IPS-15b (cell line): Measurements from ENCODE around the gene TMEM183A.
A peak's percentile ranks its signal among the peaks of the same experiment; 100 is the strongest.

Experiments used
- H3K27me3 ChIP-seq: one replicate; pipeline ENCODE4 v1.6.1; 2013; ENCODE audit warnings: low read length; ENCODE audit not compliant: control insufficient read depth, insufficient read depth
- H3K36me3 ChIP-seq: one replicate; pipeline ENCODE4 v1.6.1; 2013; ENCODE audit warnings: low read length; ENCODE audit not compliant: control insufficient read depth, insufficient read depth
- H3K4me1 ChIP-seq: one replicate; pipeline ENCODE4 v1.6.1; 2013; ENCODE audit warnings: mild to moderate bottlenecking, low read length; ENCODE audit not compliant: control insufficient read depth, insufficient read depth
- H3K4me3 ChIP-seq: one replicate; pipeline ENCODE4 v1.5.1; 2013; ENCODE audit warnings: low read depth, low read length
- H3K9ac ChIP-seq: one replicate; pipeline ENCODE4 v1.6.1; 2013; ENCODE audit warnings: low read depth, mild to moderate bottlenecking, low read length
- H3K9me3 ChIP-seq: one replicate; pipeline ENCODE4 v1.6.1; 2013; ENCODE audit warnings: mild to moderate bottlenecking, low read length; ENCODE audit not compliant: control insufficient read depth, insufficient read depth

Gene TMEM183A, protein sequence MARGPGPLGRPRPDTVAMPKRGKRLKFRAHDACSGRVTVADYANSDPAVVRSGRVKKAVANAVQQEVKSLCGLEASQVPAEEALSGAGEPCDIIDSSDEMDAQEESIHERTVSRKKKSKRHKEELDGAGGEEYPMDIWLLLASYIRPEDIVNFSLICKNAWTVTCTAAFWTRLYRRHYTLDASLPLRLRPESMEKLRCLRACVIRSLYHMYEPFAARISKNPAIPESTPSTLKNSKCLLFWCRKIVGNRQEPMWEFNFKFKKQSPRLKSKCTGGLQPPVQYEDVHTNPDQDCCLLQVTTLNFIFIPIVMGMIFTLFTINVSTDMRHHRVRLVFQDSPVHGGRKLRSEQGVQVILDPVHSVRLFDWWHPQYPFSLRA

DNA sequence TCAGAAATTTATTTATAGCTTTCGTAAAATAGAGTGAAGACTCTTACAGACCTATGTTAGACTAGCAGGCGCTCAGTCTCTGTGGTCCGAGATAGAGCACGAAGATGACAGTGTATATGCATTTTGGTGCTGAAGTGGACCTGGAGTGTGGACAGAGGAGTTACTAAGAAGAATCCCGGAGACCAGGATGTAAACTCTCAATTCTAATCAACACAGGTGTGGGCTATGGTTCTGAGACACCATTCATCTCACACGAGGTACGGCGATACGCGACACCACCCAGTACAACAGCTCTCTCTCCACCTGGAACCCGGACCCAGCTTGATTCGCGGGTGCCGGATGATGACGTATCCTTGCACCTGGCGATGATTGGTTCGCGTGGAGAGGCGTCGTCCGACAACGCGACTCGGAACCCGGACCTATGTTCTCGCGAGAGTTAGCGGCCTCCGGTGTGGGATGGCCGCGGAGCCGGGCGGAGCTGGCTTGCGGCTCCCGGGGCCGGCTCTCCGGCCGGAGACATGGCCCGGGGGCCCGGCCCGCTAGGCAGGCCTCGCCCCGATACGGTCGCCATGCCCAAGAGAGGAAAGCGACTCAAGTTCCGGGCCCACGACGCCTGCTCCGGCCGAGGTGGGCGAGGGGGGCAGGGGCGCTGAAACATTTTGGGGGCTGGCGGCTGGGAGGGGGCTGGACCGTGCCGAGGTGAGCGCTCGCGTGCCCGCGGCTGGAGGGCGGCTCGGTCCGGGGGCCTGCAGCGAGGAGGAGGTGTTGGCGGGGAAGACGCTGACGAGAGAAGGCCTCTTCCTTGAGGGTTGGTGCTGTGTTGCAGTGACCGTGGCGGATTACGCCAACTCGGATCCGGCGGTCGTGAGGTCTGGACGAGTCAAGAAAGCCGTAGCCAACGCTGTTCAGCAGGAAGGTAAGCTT is at the start of gene TMEM183A:
Gene TMEM183A, plus strand, starts transcription at position 427 of the 924 bp plus-strand sequence. Its CDS starts 92 bp downstream, at position 519.
- Histone ChIP-seq H3K4me3 (peak within 1 kb of the TSS; percentile 94), H3K36me3 (peaks cover 6% of the 10 kb centered on the region), H3K9ac (peak within 1 kb of the TSS; percentile 89), H3K4me1 (peaks cover 11% of the 10 kb centered on the region), H3K27me3 (no peaks in the 10 kb centered on the region), H3K9me3 (no peaks in the 10 kb centered on the region)

DNA sequence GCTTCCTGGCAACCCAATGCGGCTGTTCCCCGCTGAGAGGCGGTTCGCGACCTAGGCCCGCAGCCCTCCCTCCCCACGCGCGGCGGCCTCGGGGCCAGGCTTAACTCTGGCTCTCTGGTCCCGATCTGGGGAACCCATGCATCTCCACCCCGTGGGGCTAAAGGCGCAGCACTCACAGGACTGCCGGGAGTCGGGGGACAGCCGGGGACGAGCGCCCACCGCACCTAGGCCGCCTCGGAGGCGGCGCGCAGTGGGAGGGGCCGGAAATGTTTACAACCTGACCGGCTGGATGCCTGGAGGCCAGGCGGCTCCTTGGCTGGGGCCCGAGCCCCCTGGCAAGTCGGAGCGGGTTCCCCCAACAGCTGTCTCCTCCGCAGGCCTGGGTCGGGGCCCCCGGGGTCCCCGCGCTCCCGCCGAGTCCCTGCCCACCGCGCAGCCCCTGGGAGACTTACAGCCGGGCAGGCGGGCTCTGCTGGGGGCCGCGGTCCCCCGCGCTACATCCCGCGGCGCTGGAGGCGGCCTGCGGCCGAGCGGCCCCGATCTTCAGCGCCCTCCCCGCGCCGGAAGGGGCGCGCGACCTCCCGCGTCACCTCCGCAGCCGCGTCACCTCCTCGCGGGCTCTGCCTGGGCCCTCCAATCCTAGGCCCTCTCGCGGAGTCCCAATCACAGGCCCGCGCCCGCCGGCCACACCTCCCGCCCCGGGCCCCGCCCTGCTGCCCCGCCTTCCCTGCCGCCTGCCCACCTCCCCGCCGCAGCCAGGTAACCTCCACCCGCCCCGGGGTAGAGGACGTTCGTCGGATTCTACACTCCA is 49.2 kb upstream of the TMEM183A start, which contains the start of gene ADIPOR1:
Gene ADIPOR1, minus strand, starts transcription at position 580 of the 811 bp plus-strand sequence. CDS start 7,242 bp downstream, outside the sequence.
- peak within 1 kb of the TSS; percentile 96 for H3K4me3 ChIP-seq
- no peaks in the 10 kb centered on the region for H3K9me3 ChIP-seq
- H3K36me3 ChIP-seq: peaks cover 4% of the 10 kb centered on the region
- no peaks in the 10 kb centered on the region for H3K27me3 ChIP-seq
- H3K4me1 ChIP-seq: no peaks in the 10 kb centered on the region
- peak within 1 kb of the TSS; percentile 82 for H3K9ac ChIP-seq

DNA sequence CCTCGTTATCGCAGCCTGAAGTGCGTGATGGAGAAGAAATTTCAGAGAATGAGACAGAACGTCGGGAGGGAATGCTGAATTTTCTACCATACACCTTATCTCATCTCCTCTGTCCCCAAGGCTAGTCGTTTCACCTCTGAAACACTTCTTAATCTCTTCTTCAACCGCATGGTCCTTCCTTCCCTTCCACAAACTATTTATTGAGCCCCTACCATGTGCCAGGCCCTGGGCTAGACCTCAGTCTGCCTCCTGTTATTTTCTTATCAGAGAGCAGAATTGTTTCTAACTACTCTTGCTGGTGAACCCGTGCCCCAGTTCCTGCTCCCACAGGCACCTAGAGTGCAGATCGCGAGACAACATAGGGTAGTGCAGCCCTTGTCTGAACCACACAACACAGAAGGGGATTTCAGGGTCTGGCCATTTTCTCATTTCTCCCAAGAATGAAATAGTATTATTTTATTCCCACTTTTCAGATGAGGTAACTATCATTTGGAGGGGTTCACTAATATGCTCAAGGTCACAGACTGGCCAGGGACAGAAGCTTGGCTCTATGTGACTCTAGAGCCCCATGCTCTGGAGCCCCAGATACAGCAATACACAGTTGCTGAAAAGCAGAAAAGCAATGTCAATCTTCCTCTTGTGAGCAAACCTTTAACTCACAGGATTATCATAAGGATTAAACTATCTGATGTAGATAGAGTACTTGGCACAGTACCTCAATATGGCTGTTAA is 48.5 kb upstream of the TMEM183A start:
- H3K9me3 ChIP-seq: no peaks in the 10 kb centered on the region
- no peaks in the 10 kb centered on the region for H3K4me1 ChIP-seq
- peak overlapping the region; percentile 71 for H3K9ac ChIP-seq
- H3K4me3 ChIP-seq: peak overlapping the region; percentile 96
- peaks cover 4% of the 10 kb centered on the region for H3K36me3 ChIP-seq
- no peaks in the 10 kb centered on the region for H3K27me3 ChIP-seq

DNA sequence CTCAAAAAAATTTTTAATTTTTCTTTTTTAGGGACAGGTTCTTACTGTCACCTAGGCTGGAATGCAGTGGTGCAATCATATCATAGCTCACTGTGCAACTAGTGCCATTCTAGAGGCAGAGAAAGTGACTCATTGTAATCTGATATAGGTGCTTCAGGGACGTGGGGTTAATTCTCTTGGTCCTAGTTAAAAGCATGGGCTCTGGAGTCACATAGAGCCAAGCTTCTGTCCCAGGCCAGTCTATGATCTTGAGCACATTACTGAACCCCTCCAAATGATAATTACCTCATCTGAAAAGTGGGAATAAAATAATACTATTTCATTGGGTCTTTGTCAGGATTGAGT is 47.9 kb upstream of the TMEM183A start:
- no peaks in the 10 kb centered on the region for H3K9me3 ChIP-seq
- H3K9ac ChIP-seq: no peak overlapping the region
- H3K27me3 ChIP-seq: no peaks in the 10 kb centered on the region
- no peaks in the 10 kb centered on the region for H3K4me1 ChIP-seq
- H3K36me3 ChIP-seq: peaks cover 4% of the 10 kb centered on the region
- H3K4me3 ChIP-seq: no peak overlapping the region

DNA sequence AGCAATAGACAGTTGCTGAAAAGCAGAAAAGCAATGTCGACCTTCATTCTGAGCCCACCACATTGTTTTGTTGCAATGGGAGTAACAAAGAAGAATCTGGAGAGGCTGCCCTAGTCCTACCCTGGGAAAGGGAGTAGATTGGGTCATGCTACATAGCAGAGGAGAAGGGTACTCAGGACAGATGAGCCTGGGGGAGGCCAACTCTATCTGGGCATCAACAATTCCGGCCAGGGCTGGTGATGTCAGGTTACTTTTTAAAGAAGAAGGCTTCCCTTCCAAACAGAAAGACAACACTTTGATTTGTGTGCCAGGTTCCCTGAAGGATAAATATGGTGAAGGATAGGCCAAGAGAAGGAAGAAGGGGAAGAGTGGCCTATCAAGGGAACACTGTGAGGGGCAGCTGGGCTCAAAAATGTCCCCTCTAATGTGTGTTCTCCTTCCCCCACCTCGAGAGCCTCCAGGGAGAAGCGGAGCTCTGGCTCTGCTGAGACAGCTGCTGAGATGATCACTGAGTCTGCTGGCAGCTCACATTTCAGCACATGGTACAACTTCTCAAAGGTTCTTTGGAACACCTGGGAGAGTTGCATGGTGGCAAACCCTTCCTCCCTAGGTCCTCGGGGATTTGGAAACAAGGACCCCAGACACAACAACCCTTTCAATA is 45.8 kb upstream of the TMEM183A start:
- Histone ChIP-seq H3K27me3 (no peaks in the 10 kb centered on the region), H3K4me3 (no peak overlapping the region), H3K9me3 (no peaks in the 10 kb centered on the region), H3K36me3 (peaks cover 4% of the 10 kb centered on the region), H3K9ac (no peak overlapping the region), H3K4me1 (no peaks in the 10 kb centered on the region)

DNA sequence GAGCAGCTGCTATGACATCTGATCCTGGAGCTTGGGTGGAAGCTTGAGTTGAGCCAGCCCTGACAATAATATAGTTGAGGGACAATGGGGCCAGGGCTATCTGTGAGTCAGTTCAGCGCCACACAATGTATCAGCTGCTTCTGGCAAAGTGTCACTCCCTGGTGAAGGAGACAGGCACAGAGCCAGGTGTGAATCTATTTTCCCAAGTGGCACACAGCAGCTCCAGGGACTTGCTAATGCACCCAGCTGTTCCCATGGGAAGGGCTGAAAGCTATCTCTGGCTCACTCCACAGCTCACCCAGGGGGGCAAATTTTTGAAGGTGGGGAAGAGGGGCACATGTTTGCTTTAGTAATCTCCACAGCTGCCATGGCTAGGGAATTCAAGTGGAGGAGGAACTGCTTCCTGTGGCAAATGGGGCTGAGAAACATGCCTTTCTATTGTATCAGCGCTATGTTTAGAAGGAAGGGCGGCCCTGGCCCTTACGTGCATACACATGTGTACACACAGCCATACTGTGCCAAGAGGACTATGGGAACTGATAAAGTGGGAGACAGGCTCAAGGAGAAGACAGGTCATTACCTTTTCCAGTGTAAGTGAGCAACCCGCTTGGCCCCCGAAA is 42.3 kb upstream of the TMEM183A start:
- Histone ChIP-seq H3K27me3 (peaks cover 13% of the 10 kb centered on the region), H3K4me1 (peaks cover 11% of the 10 kb centered on the region), H3K9ac (no peak overlapping the region), H3K36me3 (peaks cover 4% of the 10 kb centered on the region), H3K9me3 (no peaks in the 10 kb centered on the region), H3K4me3 (no peak overlapping the region)

DNA sequence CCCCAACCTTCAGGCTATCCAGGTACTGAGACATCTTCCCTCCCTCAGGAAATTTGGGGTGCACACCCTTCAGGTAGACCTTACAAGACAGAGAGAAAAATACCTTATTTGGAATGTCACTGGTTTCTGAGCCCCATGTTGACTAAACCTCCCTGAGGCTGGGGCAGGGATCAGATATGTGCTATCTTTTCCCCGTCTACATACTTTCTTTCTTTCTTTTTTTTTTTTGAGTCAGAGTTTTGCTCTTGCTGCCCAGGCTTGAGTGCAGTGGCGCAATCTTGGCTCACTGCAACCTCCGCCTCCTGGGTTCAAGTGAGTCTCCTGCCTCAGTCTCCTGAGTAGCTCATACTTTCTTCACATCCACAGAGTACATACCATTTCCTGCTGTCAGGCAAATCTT is 41.8 kb upstream of the TMEM183A start:
- peaks cover 13% of the 10 kb centered on the region for H3K27me3 ChIP-seq
- no peak overlapping the region for H3K9ac ChIP-seq
- H3K9me3 ChIP-seq: no peaks in the 10 kb centered on the region
- no peak overlapping the region for H3K4me3 ChIP-seq
- peaks cover 11% of the 10 kb centered on the region for H3K4me1 ChIP-seq
- H3K36me3 ChIP-seq: peaks cover 4% of the 10 kb centered on the region

DNA sequence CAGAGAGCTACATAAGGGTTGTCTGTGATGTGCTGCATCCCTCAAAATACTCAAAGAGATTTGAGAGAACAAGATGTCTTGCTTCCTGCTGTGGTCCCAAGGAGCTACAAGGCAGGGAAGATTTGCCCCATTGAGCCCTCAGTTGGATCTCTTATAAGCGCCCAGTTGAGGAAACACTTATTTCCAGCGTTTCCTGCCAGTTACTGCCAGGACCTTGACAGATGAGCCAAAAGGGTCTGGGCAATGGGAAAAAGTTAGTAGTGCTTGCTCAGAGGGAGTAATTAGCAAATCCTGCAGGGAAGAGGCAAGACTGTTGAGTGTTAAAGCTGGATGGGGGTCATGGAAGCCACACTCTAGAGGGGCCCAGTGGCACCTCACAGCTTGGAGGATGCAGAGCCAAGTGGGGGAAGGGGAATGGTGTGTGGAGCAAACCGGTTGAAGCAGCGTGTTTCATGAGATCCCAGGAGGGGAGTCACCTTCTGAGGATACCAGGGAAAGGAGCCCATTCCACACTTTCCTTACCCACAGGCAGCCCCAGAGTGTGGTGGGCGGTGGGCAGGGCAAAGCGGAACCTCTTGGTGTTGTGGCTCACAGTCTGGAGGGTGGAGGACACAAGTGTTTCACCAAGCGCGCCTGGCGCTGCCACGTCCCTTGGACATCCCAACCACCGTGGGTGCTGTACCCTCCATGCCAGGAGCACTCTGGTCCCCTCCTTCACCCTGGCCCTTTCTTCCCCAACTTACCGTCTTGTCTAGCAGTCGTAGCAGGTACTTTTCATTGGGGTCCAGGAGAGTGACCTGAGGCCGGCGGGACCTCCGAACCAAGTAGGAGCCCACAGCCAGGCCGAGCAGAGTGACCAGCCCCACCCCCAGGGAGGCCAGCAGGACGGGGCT is 40.9 kb upstream of the TMEM183A start:
- Histone ChIP-seq H3K27me3 (peaks cover 13% of the 10 kb centered on the region), H3K9me3 (no peaks in the 10 kb centered on the region), H3K9ac (peak overlapping the region; percentile 82), H3K36me3 (peaks cover 4% of the 10 kb centered on the region), H3K4me3 (peak overlapping the region; percentile 78), H3K4me1 (peaks cover 11% of the 10 kb centered on the region)

DNA sequence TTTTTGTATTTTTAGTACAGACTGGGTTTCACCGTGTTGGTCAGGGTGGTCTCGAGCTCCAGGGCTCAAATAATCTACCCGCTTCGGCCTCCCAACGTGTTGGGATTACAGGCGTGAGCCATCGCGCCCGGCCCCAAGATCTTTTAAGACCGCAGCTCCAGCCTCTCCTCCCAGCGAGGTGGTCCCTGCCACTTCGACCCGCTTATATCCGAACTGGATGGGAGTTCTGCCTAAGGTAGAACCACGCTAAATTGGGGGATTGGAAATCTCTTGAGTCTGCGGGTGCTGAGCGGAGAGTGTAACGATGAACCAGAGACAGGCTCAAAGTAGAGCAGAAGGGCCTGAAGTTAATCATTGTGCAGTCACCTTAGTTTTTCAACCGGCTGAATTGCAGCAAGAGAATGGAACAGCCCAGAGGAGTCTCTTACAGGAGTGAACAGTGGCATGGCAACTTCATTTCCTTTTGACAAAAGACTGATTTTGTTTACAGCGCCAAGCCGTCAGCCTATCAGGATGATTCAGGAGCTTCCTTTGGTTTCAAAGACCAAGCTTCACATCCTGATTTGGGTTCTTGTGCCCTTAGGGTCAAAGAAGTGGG is 39.4 kb upstream of the TMEM183A start:
- peaks cover 13% of the 10 kb centered on the region for H3K27me3 ChIP-seq
- H3K9me3 ChIP-seq: no peaks in the 10 kb centered on the region
- H3K36me3 ChIP-seq: no peaks in the 10 kb centered on the region
- peak overlapping the region; percentile 67 for H3K4me3 ChIP-seq
- peak overlapping the region; percentile 3 for H3K9ac ChIP-seq
- peaks cover 11% of the 10 kb centered on the region for H3K4me1 ChIP-seq
